Neural cell (in vitro differentiated cells): ENCODE measurements around the gene GNPTG. TPM values are rescaled to one million over a fixed set of nuclear protein-coding genes. Genes with fewer than 3 reads are reported as not detected.

ENCODE experiments used
- H2AFZ ChIP-seq: fragments of 200-600, 300-800 bp; sonication (generic), shearing (Covaris generic); 2 replicates; pipeline ENCODE4 v1.6.0; 2014; ENCODE audit warnings: low read depth, mild to moderate bottlenecking, antibody characterized with exemption, low read length, moderate library complexity
- H3F3A ChIP-seq: fragments of 200-600 bp; shearing (Covaris generic); 2 replicates; pipeline ENCODE4 v1.6.1; 2016; ENCODE audit warnings: mild to moderate bottlenecking, moderate library complexity, mixed read lengths, antibody characterized with exemption, low read length; ENCODE audit not compliant: insufficient read depth, poor library complexity, severe bottlenecking
- H3K27ac ChIP-seq: fragments of 200-600, 300-800 bp; sonication (generic), shearing (Covaris generic); 2 replicates; pipeline ENCODE4 v1.5.1; 2014; ENCODE audit warnings: mild to moderate bottlenecking, low read length, moderate library complexity
- H3K27me3 ChIP-seq: fragments of 300-800, 200-600 bp; sonication (generic), shearing (Covaris generic); 2 replicates; pipeline ENCODE4 v1.6.0; 2014; ENCODE audit warnings: mild to moderate bottlenecking, low read depth, low read length, moderate library complexity; ENCODE audit not compliant: insufficient read depth
- H3K36me3 ChIP-seq: fragments of 300-800, 200-600 bp; sonication (generic), shearing (Covaris generic); 2 replicates; pipeline ENCODE4 v1.5.1; 2014; ENCODE audit warnings: mild to moderate bottlenecking, antibody characterized with exemption, low read length, moderate library complexity; ENCODE audit not compliant: insufficient read depth
- H3K4me2 ChIP-seq: fragments of 300-800, 200-600 bp; sonication (generic), shearing (Covaris generic); 2 replicates; pipeline ENCODE4 v1.6.0; 2014; ENCODE audit warnings: mild to moderate bottlenecking, low read length
- H3K4me3 ChIP-seq: fragments of 300-800, 200-600 bp; sonication (generic), shearing (Covaris generic); 2 replicates; pipeline ENCODE4 v1.5.1; 2014; ENCODE audit warnings: mild to moderate bottlenecking, low read length, moderate library complexity
- H3K79me2 ChIP-seq: fragments of 200-600 bp; shearing (Covaris generic); replicated peaks from 2 replicates; pipeline ENCODE4 v1.6.0; 2014; ENCODE audit warnings: mild to moderate bottlenecking, low read length, moderate library complexity; ENCODE audit not compliant: insufficient read depth
- H3K9ac ChIP-seq: fragments of 300-800, 200-600 bp; sonication (generic), shearing (Covaris generic); 2 replicates; pipeline ENCODE4 v1.6.1; 2016; ENCODE audit warnings: mild to moderate bottlenecking, low read length, mixed read lengths
- H3K9me2 ChIP-seq: fragments of 200-600 bp; shearing (Covaris generic); 2 replicates; pipeline ENCODE4 v1.6.1; 2016; ENCODE audit warnings: mild to moderate bottlenecking, low read length, mixed read lengths; ENCODE audit not compliant: insufficient read depth
- H3K9me3 ChIP-seq: fragments of 200-600, 300-800 bp; sonication (generic), shearing (Covaris generic); 2 replicates; pipeline ENCODE4 v1.6.1; 2016; ENCODE audit warnings: mild to moderate bottlenecking, mixed run types, low read length, moderate library complexity, mixed read lengths
- H4K20me1 ChIP-seq: fragments of 200-600 bp; shearing (Covaris generic); 2 replicates; pipeline ENCODE4 v1.6.1; 2016; ENCODE audit warnings: mild to moderate bottlenecking, mixed run types; ENCODE audit not compliant: insufficient read depth
- CTCF ChIP-seq: fragments of 450-650 bp; IDR thresholded peaks from 2 replicates; pipeline ENCODE4 v1.5.1; 2014; ENCODE audit warnings: antibody characterized with exemption, mild to moderate bottlenecking, moderate library complexity; ENCODE audit not compliant: poor library complexity, severe bottlenecking
- EP300 ChIP-seq: fragments of 450-650 bp; conservative IDR thresholded peaks from 2 replicates; pipeline ENCODE4 v1.6.1; 2014; ENCODE audit warnings: antibody characterized with exemption, mild to moderate bottlenecking, moderate library complexity; ENCODE audit not compliant: poor library complexity, severe bottlenecking
- EZH2 ChIP-seq: fragments of 200-600, 300-800 bp; shearing (Covaris generic), sonication (generic); IDR thresholded peaks from 2 replicates; pipeline ENCODE4 v1.6.1; 2014; ENCODE audit warnings: antibody characterized with exemption, low read length, borderline replicate concordance, mild to moderate bottlenecking; ENCODE audit not compliant: insufficient read depth, poor library complexity, severe bottlenecking
- MXI1 ChIP-seq: fragments of 450-650 bp; conservative IDR thresholded peaks from 2 replicates; pipeline ENCODE4 v1.6.1; 2014; ENCODE audit warnings: antibody characterized with exemption, mild to moderate bottlenecking; ENCODE audit not compliant: poor library complexity, severe bottlenecking
- POLR2AphosphoS5 ChIP-seq: IDR thresholded peaks from 2 replicates; pipeline ENCODE4 v1.6.1; 2012
- RAD21 ChIP-seq: fragments of 450-650 bp; conservative IDR thresholded peaks from 2 replicates; pipeline ENCODE4 v1.6.1; 2014; ENCODE audit warnings: antibody characterized with exemption, mild to moderate bottlenecking, moderate library complexity
- REST ChIP-seq: IDR thresholded peaks from 2 replicates; pipeline ENCODE4 v1.6.1; 2012; ENCODE audit warnings: borderline replicate concordance
- SMC3 ChIP-seq: fragments of 450-650 bp; conservative IDR thresholded peaks from 2 replicates; pipeline ENCODE4 v1.6.1; 2014; ENCODE audit warnings: antibody characterized with exemption, mild to moderate bottlenecking, moderate library complexity; ENCODE audit not compliant: poor library complexity
- TAF1 ChIP-seq: IDR thresholded peaks from 2 replicates; pipeline ENCODE4 v1.6.1; 2012; ENCODE audit warnings: low read depth
- polyA plus RNA-seq: library from polyadenylated mRNA; depleted of rRNA; stranded (reverse); fragments of >200 nt; gene quantifications from 2 replicates; pipeline ENCODE4 v1.2.3, GENCODE V29; 2014

The GNPTG gene
- polyA plus RNA-seq, 1 donor from 2014 or later: 90.5 TPM

- H3K27me3 ChIP-seq: peaks cover 28% of the 10 kb centered on the region
- peak overlapping the region; percentile 74 for H3K9ac ChIP-seq
- H3K27ac ChIP-seq: peak overlapping the region; percentile 91
- H3F3A ChIP-seq: no peaks in the 10 kb centered on the region
- H3K4me2 ChIP-seq: peak overlapping the region; percentile 78
- TF ChIP-seq RAD21 (no peak), POLR2AphosphoS5 (no peak), TAF1 (no peak), SMC3 (no peak), EZH2 (no peak), CTCF (no peak), EP300 (no peak), MXI1 (no peak), REST (no peak)
- H4K20me1 ChIP-seq: no peaks in the 10 kb centered on the region
- H3K9me3 ChIP-seq: no peaks in the 10 kb centered on the region
- no peak overlapping the region for H2AFZ ChIP-seq
- H3K36me3 ChIP-seq: no peaks in the 10 kb centered on the region
- H3K9me2 ChIP-seq: no peaks in the 10 kb centered on the region
- H3K79me2 ChIP-seq: peaks cover 17% of the 10 kb centered on the region
- H3K4me3 ChIP-seq: peak overlapping the region; percentile 76
Observed at GRCh38 chr16:1336619-1337018, 15.1 kb upstream of the GNPTG start.

GRCh38 chr16:1337486-1337885, 14.2 kb upstream of the GNPTG start:
- H3K9me3 ChIP-seq: no peaks in the 10 kb centered on the region
- peaks cover 20% of the 10 kb centered on the region for H3K27me3 ChIP-seq
- TF ChIP-seq POLR2AphosphoS5: peak; percentile 58
- peak; percentile 46 for TF ChIP-seq EP300
- no peak for TF ChIP-seq TAF1
- TF ChIP-seq MXI1: peak; percentile 62
- H3K9me2 ChIP-seq: no peaks in the 10 kb centered on the region
- peak overlapping the region; percentile 70 for H3K4me2 ChIP-seq
- H3F3A ChIP-seq: no peaks in the 10 kb centered on the region
- no peaks in the 10 kb centered on the region for H3K36me3 ChIP-seq
- H3K9ac ChIP-seq: peak overlapping the region; percentile 74
- H3K79me2 ChIP-seq: peaks cover 17% of the 10 kb centered on the region
- peak overlapping the region; percentile 91 for H3K27ac ChIP-seq
- no peak overlapping the region for H2AFZ ChIP-seq
- peak overlapping the region; percentile 76 for H3K4me3 ChIP-seq
- H4K20me1 ChIP-seq: no peaks in the 10 kb centered on the region
